Measurements from ENCODE around the gene KCNB1.

KCNB1 gene

DNA sequence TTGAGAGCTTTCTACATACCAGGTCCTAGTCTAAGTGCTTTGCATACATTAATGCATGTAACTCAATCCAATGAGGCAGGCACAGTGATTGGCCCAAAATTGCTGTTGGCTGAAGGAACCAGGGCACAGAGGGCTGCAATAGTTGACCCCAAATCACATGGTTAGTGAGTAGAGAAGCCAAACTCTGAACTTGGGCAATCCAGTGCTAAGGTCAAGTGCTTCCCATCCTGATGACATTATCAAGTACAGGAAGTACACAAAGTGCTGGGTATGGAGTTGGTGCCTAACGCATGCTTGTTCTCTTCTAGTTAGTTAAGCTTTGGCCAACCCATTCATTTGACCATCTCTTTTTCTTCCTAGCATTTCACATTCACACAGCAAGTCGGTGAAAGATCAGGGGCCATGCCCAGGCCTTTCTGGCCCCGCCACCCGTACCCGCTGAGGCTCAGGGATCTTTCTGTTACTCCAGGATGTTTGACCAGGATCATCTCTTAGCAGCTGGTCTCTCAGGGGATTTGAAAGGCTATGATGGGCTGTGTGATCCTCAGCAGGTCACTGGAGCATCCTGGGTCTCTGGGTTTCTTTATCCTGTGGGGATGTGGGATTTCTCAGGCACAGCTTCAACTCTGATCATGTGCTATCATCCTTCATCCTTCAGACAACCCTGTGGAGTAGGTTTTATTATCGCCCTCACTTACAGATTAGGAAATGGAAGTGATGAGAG lies 7.0 kb downstream of the KCNB1 start:
- H3K27ac ChIP-seq, result no peak overlapping the region
- no peak for DNase-seq (ENCODE audit: low read depth, low spot score)

DNA sequence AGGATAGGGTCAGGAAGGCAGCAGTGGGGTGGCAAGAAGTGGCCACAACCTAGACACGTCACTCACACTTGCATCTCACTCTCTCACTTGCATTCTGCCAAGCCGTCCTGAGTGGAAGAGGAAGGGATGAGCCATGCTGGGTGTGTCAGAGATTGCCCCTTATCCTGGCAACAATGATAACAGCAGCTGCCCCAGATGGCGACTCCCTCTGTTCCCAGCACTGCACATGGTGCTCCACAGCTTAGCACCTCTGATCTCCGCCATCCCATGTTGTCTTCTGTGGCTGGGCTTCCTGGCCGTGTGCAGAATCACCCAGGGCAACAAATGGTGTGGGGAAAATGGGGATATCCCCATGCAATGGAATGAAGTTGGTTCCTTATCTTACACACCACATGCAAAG lies 11.1 kb downstream of the KCNB1 start:
- DNase-seq (ENCODE audit: low read depth, low spot score), result no peak
- H3K27ac ChIP-seq, result no peak overlapping the region

DNA sequence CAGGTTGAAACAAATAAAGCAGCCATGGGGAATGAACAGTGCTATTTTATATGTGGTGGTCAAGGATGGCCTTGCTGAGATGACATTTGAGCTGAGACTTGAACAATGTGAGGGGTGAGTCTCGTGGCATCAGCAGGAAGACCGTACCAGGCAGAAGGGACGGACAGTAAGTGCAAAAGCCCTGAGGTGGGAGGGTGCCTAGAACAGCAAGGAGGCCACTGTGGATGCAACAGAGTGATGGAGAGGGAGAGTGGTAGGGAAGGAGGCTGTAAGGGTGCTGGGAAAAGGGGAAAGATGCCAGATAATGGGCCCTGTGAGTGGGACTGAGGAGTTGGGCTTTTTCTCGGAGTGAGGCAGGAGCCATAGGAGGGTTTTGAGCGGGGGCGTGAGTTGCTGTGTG lies 11.5 kb downstream of the KCNB1 start:
- no peak overlapping the region for H3K27ac ChIP-seq
- no peak for DNase-seq (ENCODE audit: low read depth, low spot score)

DNA sequence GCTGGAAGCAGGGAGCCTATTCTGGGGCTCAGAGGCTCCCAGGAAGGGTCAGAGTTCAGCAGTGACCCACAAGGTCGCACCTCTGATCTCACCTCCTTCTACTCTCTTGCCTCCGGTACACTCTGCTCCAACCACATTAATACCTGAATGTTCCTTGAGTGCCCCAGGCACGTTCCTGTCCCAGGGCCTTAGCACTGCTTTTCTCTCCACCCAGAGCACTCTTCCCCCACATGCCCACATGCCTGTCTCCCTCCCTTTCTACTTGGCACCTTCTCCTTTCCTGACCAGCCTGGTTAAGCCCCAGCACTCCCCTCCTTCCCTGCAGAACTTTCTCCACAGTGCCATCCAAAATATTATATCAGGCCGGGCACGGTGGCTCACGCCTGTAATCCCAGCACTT lies 13.4 kb downstream of the KCNB1 start:
- H3K27ac ChIP-seq, result no peak overlapping the region
- DNase-seq (ENCODE audit: low read depth, low spot score), result no peak

DNA sequence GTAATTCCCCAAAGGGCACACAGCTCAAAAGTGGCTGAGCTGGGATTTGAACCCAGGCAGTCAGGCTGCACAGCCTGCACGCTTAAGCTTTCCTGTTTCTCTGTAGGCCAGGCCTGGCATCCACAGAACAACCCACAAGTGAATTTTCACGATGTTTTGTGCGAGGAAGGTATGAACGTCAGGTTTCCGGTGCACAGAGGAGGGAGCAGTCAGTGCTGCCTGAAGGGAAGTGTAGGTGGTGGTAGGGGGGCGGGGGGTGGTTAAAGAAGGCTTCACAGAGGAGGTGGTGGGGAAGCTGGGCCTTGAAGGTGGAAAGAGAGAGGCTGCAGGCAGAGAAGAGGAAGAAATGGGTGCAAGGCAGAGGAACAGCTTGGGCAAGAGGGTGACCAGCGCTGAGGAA lies 14.1 kb downstream of the KCNB1 start:
- no peak for DNase-seq (ENCODE audit: low read depth, low spot score)
- no peak overlapping the region for H3K27ac ChIP-seq

DNA sequence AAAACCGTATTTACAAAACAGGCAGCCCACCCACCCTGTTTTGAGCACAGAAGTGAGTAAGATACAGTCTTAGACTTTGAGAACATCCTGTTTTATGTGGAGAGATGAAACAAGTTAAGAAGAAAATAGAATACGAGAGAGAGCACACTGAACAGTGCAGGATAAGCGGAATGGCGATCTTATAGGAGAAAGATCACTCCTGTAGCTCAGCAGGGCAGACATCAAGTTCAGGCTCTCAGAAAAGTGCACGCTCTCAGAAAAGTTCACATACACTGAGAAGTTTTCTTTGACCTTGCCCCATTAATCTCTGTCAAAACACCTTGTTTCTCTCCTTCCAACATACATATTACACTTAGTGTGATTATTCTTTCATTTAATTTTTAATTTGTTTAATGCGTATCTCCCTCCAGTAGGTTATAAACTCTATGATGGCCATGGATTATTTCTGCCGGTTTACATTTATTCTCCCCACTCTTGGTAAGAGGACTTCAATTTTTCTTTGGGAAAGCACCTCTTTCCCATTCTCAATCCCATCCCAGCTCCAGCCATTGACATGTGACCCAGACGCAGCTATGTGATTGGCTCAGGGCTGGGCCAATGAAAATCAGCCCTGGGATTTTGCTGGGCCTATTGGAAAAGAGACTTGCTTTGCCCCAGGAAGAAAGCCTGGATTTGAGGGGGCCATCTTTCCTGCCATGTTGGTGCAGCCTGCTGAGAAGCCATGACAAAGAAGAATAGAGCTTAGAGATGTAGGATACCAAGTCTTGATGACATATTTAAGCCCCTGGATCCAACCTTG lies 16.2 kb downstream of the KCNB1 start:
- H3K27ac ChIP-seq, result no peak overlapping the region
- no peak for DNase-seq (ENCODE audit: low read depth, low spot score)

DNA sequence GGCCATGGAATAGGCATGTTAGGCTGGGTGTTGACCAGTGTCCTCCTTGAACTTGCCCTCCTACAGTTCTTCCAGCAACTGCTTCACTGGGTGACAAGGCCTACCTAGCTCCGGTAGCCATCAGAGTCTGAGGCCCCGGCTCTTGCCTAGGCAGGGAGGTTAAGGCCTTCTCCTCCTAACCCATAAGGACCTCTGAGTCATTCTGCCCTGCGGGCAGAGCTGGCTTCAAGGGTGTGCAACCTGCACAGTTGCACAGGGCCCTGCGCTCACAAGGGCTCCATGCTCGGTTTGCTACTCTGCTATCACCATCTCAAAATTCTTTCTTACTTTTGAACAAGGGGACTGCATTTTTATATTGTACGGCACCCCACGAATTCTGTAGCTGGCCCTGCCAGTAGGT lies 17.9 kb downstream of the KCNB1 start:
- H3K27ac ChIP-seq, result no peak overlapping the region
- DNase-seq (ENCODE audit: low read depth, low spot score), result no peak

DNA sequence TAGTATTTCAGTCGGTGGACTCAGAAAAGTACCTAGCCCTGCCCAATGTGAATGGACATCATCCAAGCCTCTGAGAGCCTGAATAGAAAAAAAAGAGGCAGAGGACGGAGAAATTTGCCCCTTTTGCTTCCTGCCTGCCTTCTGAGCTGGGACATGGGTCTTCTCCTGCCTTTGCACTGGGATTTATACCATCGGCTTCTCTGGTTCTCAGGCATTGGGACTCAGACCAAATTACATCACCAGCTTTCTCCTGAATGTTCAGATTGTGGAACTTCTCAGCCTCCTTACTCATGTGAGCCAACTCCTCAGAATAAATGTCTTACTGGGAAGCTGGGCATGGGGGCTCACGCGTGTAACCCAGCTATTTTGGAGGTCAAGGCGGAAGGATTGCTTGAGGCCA lies 19.8 kb downstream of the KCNB1 start:
- DNase-seq (ENCODE audit: low read depth, low spot score), result no peak
- H3K27ac ChIP-seq, result no peak overlapping the region

DNA sequence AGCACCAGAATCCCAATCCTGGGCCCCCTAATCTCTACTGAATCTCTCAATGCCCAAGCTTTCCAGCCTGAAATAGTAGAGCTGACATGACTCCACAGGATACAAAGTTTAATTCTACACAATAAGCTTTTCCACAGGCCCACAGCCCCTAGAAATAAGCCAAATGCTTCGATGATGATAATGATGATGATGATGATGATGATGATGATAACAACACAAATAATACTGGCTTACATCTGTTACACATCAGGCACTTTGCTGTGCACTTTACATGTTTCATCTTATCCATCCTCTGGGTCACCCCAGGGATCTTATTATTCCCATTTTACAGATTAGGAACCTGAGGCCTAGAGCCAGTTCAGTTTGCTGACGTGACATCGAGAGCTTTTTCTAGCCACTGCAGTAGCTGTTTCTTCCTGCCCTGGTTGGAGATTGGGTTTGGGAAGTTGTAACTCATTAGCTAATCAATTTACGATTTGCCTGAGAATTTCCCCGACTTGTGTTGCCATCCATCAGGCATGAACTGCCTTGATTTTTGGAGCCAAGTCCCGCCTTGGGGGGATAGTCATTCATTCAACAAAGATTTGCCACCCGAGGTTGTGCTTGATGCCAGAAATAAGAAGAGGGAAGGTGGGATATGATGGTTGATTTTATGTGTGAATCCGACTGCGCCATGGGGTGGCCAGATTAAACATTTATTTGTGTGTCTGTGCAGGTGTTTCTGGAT lies 20.4 kb downstream of the KCNB1 start:
- no peak overlapping the region for H3K27ac ChIP-seq
- no peak for DNase-seq (ENCODE audit: low read depth, low spot score)

DNA sequence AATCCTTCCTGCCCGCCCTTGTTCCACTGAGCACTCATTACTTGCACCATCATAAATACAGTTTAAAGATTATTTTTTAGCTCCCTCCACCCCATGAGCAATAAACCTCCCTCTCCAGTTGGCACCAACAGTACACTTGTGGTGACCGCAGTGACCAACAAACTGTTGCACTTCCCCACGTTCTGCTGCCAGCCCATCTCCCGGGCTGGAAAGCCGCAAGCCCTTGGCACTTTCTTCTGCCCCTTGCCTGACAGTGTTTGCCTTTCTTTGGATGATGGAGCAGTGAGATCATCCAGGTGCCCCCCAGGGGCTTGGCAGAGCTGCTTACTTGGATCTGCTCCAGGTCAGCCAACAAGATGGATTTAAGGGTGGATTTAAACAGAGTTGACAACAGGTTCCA lies 21.6 kb downstream of the KCNB1 start:
- H3K27ac ChIP-seq, result no peak overlapping the region
- peak; percentile 8 for DNase-seq (ENCODE audit: low read depth, low spot score)

DNA sequence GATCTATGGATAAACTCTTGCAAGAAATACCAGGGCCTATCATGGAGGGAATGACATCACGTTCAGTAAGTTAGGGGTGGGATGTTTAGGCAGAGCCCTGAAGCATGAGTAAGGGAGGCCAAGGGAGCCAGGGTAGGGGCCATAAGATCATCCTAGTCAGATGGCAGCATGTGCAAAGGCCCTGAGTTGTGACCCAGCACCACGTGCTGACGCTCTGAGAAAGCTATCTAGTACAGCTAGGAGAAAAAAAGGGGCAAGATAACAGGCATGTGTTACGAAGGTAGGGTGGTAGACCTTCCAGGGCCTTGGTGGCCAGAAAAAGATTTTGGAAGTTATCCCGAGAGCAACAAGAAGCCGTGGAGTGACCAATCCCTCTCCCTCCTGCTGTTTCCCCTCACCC lies 22.3 kb downstream of the KCNB1 start:
- no peak overlapping the region for H3K27ac ChIP-seq
- DNase-seq (ENCODE audit: low read depth, low spot score), result no peak

DNA sequence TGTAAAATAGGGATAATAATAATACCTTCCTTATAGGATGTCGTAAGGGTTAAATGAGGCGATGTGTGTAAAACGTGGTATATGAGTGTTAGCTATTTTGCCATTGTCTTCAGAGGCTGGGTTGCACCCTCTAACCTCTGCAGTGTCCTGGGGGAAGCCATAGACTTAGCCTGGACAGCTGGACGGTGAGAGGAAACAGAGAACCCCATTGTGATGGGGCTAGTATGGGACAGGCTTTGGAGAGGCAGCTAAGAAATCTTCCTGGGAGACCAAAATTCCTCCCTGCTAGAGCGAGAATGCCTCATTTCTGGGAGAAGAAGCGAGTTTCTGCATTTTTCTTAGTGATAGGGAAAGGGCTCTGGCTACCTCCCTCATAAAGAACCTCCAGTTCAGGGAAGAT lies 22.8 kb downstream of the KCNB1 start:
- no peak for DNase-seq (ENCODE audit: low read depth, low spot score)
- no peak overlapping the region for H3K27ac ChIP-seq

DNA sequence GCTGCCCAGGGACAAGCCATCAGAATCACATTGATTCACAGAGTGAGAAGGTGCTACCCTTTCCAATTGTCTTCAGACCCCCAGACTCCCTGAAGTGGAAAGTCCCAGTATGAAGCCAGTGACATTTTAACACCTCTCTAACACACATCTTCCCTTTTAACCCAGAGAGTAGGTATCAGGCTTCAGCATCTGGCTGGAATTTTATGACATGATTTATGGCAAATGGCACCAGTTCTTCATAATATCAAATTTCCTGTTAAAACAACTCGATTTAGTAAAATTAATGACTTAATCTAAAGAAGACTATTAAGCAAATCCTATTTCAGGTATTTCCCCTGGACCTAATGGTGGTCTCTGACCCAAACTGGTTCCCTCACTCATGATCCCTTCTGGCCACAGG lies 25.0 kb downstream of the KCNB1 start:
- DNase-seq (ENCODE audit: low read depth, low spot score), result no peak
- no peak overlapping the region for H3K27ac ChIP-seq

DNA sequence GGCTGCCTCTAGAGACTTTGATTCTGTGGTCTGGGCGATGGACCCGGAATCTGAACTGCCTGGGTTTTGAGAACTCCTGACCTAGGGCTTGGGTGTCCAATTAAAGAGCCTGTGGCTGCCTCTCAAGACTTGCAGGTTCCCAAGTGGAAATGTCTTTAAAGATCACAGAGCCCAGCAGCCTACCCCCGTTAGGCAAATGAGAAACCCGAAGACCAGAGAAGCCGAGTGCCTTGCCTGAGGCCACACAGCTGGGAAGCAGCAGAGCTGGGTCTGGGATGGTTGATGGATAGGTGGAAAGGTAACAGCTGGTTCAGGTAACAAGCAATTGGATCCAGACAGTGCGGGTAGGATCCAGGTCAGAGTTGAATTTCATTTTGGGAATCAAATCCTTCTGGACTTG lies 25.8 kb downstream of the KCNB1 start:
- no peak overlapping the region for H3K27ac ChIP-seq
- DNase-seq (ENCODE audit: low read depth, low spot score), result no peak

DNA sequence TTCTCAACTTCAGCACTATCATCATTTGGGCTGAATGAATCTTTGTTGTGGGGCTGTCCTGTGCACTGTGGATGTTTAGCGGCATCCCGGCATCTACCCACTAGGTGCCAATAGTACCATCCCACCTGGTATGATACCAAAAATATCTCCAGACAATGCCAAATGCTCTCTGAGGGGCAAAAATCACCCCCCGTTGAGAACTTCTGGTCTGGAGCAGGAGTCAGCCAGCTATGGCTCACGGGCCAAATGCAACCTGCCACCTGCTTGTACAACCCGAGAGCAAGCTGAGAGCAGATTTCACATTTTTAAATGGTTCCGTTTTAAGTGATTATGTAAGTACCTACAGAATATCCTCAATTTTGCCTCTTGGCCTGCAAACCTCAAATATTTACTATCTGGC lies 26.8 kb downstream of the KCNB1 start:
- no peak overlapping the region for H3K27ac ChIP-seq
- DNase-seq (ENCODE audit: low read depth, low spot score), result no peak

DNA sequence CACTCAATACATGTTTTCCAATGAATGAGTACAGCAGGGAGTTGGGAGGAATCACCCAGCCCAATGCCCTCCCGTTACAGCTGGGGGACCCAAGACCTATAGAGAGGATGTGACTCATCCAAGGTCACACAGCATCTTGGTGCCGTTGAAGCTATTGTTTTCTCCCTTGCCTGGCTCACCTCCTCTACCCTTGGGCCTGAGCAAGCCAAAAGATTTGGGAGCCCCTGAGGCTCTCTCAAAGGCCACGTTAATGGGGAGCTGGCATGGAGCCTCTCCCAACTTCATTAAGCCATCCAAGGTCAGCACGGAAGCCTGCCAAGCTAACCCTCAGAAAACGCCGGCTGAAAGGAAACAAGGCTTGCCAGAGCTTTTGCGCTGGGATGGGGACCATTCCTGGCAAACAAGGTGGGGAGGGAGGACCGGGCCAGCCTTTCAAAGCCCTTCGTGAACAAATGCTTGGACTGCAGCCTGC lies 30.4 kb downstream of the KCNB1 start:
- DNase-seq (ENCODE audit: low read depth, low spot score), result no peak
- H3K27ac ChIP-seq, result no peak overlapping the region

DNA sequence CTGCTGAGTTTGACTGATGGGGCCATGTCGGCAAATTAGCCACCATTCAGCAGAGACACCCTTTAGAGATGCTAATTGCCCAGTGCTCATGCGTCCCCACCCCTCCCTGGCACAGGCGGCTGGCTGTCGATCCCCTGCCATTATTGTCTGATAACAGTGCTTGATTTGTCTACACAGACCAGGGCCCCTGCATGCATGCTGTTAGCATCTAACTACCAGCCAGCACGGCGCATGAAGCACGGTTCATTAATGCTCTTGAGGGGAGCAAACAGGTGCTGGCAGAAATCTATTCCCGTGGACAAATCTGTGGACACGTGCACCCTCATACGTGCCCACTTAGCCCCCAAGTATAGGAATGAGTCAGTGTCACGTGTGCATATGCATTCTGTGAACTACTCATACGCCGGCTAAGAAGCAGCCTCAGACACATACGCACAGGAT lies 32.2 kb downstream of the KCNB1 start:
- DNase-seq (ENCODE audit: low read depth, low spot score), result no peak
- H3K27ac ChIP-seq, result no peak overlapping the region

DNA sequence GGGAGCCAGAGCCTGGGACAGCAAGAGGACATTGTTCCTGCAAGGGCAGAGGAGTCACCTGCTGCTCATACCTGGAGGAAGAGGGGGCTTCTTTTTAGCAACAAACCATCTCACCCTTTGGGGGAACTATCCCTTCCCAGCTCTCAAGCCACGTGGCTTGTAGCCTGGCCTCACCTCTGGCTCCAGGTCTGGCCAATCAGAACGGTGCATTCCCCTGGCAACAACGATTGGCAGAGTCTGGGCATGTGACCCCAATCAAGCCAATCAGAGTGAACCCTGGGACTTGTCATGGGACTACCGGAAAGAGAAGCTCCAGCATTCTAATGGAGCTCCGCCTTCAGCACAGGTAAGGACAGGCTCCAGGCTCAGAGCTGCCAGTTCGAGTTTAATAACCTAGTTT lies 33.6 kb downstream of the KCNB1 start:
- DNase-seq (ENCODE audit: low read depth, low spot score), result no peak

DNA sequence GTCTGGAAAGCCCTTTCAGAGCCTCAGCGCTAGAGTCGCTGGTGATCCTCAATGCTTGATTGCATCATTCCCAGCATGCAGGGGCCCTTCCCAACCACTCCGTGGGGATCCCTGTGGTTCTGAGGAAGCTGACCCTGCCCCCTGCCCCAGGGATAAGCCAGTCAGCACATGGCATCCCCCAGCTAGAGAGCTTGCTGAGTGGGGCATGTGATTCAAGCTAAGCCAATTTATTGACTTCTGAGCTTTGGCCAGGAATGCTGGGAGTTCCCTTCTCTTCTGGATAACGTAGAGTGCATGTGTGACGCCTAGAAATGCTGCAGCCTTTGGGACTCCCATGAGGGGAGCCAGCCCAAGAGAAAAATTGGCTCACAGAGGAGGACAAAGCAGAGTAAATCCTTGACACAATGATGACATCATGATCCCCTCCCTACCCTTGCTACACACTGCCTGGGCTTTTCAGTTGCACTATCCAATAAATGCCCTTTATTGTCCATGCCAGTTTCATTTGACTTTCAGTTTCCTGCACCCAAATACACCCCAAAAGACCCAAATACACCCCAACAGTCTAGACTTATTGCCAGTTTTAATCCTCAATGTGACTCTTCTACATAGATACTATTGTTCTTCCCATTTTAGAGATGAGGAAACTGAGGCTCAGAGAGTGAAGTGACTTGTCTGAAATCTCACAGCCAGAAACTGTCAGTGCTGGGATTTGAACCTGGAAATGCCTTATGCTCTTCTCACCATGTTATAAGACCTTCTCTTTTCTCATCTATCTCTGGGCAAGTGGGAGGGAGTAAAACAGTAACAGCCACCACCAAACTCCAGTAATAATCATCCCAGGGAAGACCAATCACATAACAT lies 34.3 kb downstream of the KCNB1 start:
- H3K27ac ChIP-seq, result no peak overlapping the region
- DNase-seq (ENCODE audit: low read depth, low spot score), result no peak

More for the DNA sequence above, 33.6 kb downstream of the KCNB1 start:
- no peak overlapping the region for H3K27ac ChIP-seq

DNA sequence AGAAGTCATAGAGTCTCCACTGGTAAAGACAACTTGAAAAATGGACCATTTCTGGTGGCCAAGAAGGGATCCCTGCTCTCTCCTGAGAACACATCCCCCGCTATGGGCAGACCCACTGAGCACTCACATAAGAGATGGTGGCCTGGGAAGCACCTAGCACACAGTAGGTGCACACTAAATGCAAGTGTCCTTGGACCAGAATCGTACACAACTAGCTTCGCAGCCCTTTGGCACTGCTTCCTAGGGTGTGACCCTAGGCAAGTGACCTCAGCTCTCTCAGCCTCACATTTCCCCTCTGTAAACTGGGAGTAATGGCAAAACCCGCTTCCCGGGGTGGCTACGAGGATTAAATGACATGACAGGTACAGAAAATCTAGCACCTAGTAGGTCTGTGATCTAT lies 35.1 kb downstream of the KCNB1 start:
- H3K27ac ChIP-seq, result no peak overlapping the region

More for the DNA sequence above, 35.1 kb downstream of the KCNB1 start:
- DNase-seq (ENCODE audit: low read depth, low spot score), result no peak
